ENCODE data around the gene MRPL12. TPM values are rescaled to one million over a fixed set of nuclear protein-coding genes. Genes with fewer than 3 reads are reported as not detected.

The MRPL12 gene
- total and polyA plus RNA-seq, 2 of the 13 experiments (the other 11 are each of a cell fraction or from before 2014, with no cell fraction given): 39.1 to 94.1 TPM

DNA sequence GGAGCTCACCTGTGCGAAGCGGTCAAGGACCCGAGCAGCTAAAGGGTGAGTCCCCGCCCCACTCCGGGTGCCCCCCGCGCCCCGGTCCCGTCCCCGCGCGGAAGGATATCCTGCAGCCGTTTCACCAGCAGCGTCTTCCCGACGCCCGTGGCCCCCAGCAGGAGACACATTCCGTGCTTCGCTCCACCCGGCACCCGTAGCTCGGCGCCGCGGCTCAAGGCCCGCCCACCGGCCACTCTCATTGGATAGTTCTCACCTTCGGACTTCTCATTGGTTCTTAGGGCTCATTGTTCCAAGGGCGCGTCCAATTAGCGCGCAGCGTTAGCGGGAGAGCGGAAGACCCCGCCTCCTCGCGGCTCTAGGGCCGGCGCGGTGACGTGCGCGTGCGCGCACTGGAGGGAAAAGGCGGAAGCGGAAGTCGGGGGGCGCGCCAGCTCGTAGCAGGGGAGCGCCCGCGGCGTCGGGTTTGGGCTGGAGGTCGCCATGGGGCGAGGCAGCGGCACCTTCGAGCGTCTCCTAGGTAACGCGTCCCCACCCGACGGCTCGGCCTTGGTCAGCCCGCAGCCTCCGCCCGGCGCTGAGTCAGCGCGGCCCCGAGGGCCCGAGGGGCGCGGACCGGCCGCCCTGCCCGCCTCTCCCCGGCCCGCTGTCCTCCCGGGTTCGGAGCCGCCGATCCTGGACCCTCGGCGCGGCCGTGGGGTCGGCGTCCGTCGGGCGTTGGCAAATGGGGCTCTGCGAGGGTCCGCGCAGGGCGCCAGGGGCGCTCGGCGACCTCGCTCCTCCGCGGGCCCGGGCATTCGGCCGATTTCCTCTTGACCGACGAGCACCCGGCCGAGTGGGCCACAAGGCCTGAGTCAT is 19.4 kb upstream of the MRPL12 start, which contains the start of the genes ARL16 and HGS (continued):
- TF ChIP-seq STAT5B (CRISPR knock-in tag; IDR thresholded peaks at IDR 0.05) (no peak), HNRNPUL1 (IDR thresholded peaks at IDR 0.05; ENCODE audit: low read depth, low read length) (no peak), ZNF572 (CRISPR knock-in tag; IDR thresholded peaks at IDR 0.05) (no peak), ZNF383 (CRISPR knock-in tag; IDR thresholded peaks at IDR 0.05; ENCODE audit: borderline replicate concordance) (peak; percentile 88; the same call in 1 of the 2 replicates), STAT6 (CRISPR knock-in tag; IDR thresholded peaks at IDR 0.05; ENCODE audit: borderline replicate concordance) (no peak), ZNF546 (CRISPR knock-in tag; conservative IDR thresholded peaks at IDR 0.05) (peak; percentile 96), ZNF841 (CRISPR knock-in tag; IDR thresholded peaks at IDR 0.05; ENCODE audit: borderline replicate concordance) (no peak), TFDP1 (CRISPR knock-in tag; IDR thresholded peaks at IDR 0.05; ENCODE audit: borderline replicate concordance) (no peak; the same call in 1 of the 2 replicates), TBP (CRISPR knock-in tag; IDR thresholded peaks at IDR 0.05) (no peak), PAXIP1 (CRISPR knock-in tag; conservative IDR thresholded peaks at IDR 0.05) (peak; percentile 40), LBX2 (CRISPR knock-in tag; IDR thresholded peaks at IDR 0.05; ENCODE audit: borderline replicate concordance) (no peak; the same call in 1 of the 2 replicates), ZNF878 (CRISPR knock-in tag; IDR thresholded peaks at IDR 0.05) (no peak), MAFK (conservative IDR thresholded peaks at IDR 0.05 in 1 of 2, IDR thresholded peaks at IDR 0.05 in 1 of 2; ENCODE audit: low read length in 2 of 2) (no peak; a peak in 1 of 4 replicates)
- TF ChIP-seq, protein P1, sequence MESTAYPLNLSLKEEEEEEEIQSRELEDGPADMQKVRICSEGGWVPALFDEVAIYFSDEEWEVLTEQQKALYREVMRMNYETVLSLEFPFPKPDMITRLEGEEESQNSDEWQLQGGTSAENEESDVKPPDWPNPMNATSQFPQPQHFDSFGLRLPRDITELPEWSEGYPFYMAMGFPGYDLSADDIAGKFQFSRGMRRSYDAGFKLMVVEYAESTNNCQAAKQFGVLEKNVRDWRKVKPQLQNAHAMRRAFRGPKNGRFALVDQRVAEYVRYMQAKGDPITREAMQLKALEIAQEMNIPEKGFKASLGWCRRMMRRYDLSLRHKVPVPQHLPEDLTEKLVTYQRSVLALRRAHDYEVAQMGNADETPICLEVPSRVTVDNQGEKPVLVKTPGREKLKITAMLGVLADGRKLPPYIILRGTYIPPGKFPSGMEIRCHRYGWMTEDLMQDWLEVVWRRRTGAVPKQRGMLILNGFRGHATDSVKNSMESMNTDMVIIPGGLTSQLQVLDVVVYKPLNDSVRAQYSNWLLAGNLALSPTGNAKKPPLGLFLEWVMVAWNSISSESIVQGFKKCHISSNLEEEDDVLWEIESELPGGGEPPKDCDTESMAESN (CRISPR knock-in tag; conservative IDR thresholded peaks at IDR 0.05): peak; percentile 18; the same call in 1 of the 2 replicates
- TF ChIP-seq, protein P2, sequence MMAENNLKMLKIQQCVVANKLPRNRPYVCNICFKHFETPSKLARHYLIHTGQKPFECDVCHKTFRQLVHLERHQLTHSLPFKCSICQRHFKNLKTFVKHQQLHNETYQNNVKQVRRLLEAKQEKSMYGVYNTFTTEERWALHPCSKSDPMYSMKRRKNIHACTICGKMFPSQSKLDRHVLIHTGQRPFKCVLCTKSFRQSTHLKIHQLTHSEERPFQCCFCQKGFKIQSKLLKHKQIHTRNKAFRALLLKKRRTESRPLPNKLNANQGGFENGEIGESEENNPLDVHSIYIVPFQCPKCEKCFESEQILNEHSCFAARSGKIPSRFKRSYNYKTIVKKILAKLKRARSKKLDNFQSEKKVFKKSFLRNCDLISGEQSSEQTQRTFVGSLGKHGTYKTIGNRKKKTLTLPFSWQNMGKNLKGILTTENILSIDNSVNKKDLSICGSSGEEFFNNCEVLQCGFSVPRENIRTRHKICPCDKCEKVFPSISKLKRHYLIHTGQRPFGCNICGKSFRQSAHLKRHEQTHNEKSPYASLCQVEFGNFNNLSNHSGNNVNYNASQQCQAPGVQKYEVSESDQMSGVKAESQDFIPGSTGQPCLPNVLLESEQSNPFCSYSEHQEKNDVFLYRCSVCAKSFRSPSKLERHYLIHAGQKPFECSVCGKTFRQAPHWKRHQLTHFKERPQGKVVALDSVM (CRISPR knock-in tag; IDR thresholded peaks at IDR 0.05): no peak; the same call in 1 of the 2 replicates

Measured in HepG2 (cell line).